HEK293 (cell line): Measurements from ENCODE around the gene CEBPZ.

Source experiments
- CTCF ChIA-PET: fragments of 350-600 bp; formaldehyde crosslinking; extraction: SDS; loops from one replicate; lab custom pipeline; 2021; ENCODE audit warnings: antibody characterized with exemption; lab: Yijun Ruan, JAX
- POLR2A ChIA-PET: fragments of 300-600 bp; formaldehyde crosslinking; extraction: SDS; loops from one replicate; lab custom pipeline; 2020; ENCODE audit warnings: antibody characterized with exemption, inconsistent platforms; lab: Yijun Ruan, JAX
- H3K27ac ChIP-seq: fragments of 200-500 bp; sonication (Bioruptor generic); 2 replicates; pipeline ENCODE4 v1.5.1; 2014; ENCODE audit warnings: low read depth, low read length, control low read depth, inconsistent platforms; ENCODE audit errors: extremely low read depth
- H3K36me3 ChIP-seq, 2 experiments: fragments of 200-500 bp in 1 of 2; sonication (Bioruptor generic) in 1 of 2; 1 replicate in 1 of 2; 2 replicates in 1 of 2; pipeline ENCODE4 v1.5.1; 2014 to 2017; ENCODE audit warnings: inconsistent platforms in 2 of 2, low read length in 2 of 2; ENCODE audit not compliant: control insufficient read depth in 2 of 2, insufficient read depth in 1 of 2
- H3K4me1 ChIP-seq: fragments of 200-500 bp; sonication (Bioruptor generic); 2 replicates; pipeline ENCODE4 v1.5.1; 2014; ENCODE audit warnings: mild to moderate bottlenecking, low read length, inconsistent platforms; ENCODE audit not compliant: control insufficient read depth, insufficient read depth
- H3K4me3 ChIP-seq: 2 replicates; pipeline ENCODE4 v1.5.1; 2011; ENCODE audit warnings: low read depth, mild to moderate bottlenecking, control low read depth, low read length, moderate library complexity
- H3K9me3 ChIP-seq: fragments of 200-500 bp; sonication (Bioruptor generic); 2 replicates; pipeline ENCODE4 v1.5.1; 2014; ENCODE audit warnings: low read depth, low read length, inconsistent platforms; ENCODE audit not compliant: control insufficient read depth, insufficient read depth
- GLI4 ChIP-seq: fragments of 450-650 bp; formaldehyde crosslinking; IDR thresholded peaks from 2 replicates; pipeline ENCODE4 v1.5.1; 2016; ENCODE audit warnings: missing biosample characterization, missing genetic modification characterization
- HOXA7 ChIP-seq: sonication (generic); formaldehyde crosslinking; IDR thresholded peaks from 2 replicates; pipeline ENCODE4 v1.8.1; 2022; ENCODE audit warnings: missing genetic modification reagents, borderline replicate concordance
- HOXC10 ChIP-seq: sonication (generic); formaldehyde crosslinking; IDR thresholded peaks from 2 replicates; pipeline ENCODE4 v1.8.1; 2023; ENCODE audit warnings: mild to moderate bottlenecking, missing genetic modification reagents
- KLF16 ChIP-seq: fragments of 450-650 bp; formaldehyde crosslinking; IDR thresholded peaks from 2 replicates; pipeline ENCODE4 v1.5.1; 2017; ENCODE audit warnings: missing biosample characterization, missing genetic modification characterization
- KLF7 ChIP-seq: fragments of 450-650 bp; formaldehyde crosslinking; IDR thresholded peaks from 2 replicates; pipeline ENCODE4 v1.5.1; 2016; ENCODE audit warnings: missing biosample characterization, missing genetic modification characterization, borderline replicate concordance
- PRDM6 ChIP-seq: fragments of 450-650 bp; formaldehyde crosslinking; IDR thresholded peaks from 2 replicates; pipeline ENCODE4 v1.5.1; 2017; ENCODE audit warnings: missing biosample characterization, missing genetic modification characterization
- SP7 ChIP-seq: fragments of 450-650 bp; formaldehyde crosslinking; IDR thresholded peaks from 2 replicates; pipeline ENCODE4 v1.5.1; 2016; ENCODE audit warnings: missing biosample characterization, missing genetic modification characterization
- YY1 ChIP-seq: fragments of 450-650 bp; formaldehyde crosslinking; IDR thresholded peaks from 2 replicates; pipeline ENCODE4 v1.5.1; 2018; ENCODE audit warnings: missing biosample characterization, missing genetic modification characterization
- ZBTB17 ChIP-seq: fragments of 450-650 bp; formaldehyde crosslinking; IDR thresholded peaks from 2 replicates; pipeline ENCODE4 v1.5.1; 2016; ENCODE audit warnings: missing biosample characterization, missing genetic modification characterization
- ZBTB8A ChIP-seq: fragments of 450-650 bp; formaldehyde crosslinking; IDR thresholded peaks from 2 replicates; pipeline ENCODE4 v1.5.1; 2016; ENCODE audit warnings: missing biosample characterization, missing genetic modification characterization
- ZNF140 ChIP-seq: fragments of 450-650 bp; formaldehyde crosslinking; IDR thresholded peaks from 2 replicates; pipeline ENCODE4 v1.5.1; 2016; ENCODE audit warnings: missing biosample characterization, missing genetic modification characterization
- ZNF202 ChIP-seq: fragments of 450-650 bp; formaldehyde crosslinking; IDR thresholded peaks from 2 replicates; pipeline ENCODE4 v1.5.1; 2016; ENCODE audit warnings: missing biosample characterization, missing genetic modification characterization, borderline replicate concordance
- ZNF211 ChIP-seq: fragments of 450-650 bp; formaldehyde crosslinking; IDR thresholded peaks from 2 replicates; pipeline ENCODE4 v1.5.1; 2016; ENCODE audit warnings: low read depth, missing biosample characterization, missing genetic modification characterization
- ZNF24 ChIP-seq: fragments of 450-650 bp; formaldehyde crosslinking; IDR thresholded peaks from 2 replicates; pipeline ENCODE4 v1.5.1; 2016; ENCODE audit warnings: missing biosample characterization, missing genetic modification characterization
- ZNF362 ChIP-seq: fragments of 450-650 bp; formaldehyde crosslinking; IDR thresholded peaks from 2 replicates; pipeline ENCODE4 v1.5.1; 2016; ENCODE audit warnings: missing biosample characterization, missing genetic modification characterization
- ZNF529 ChIP-seq: fragments of 450-650 bp; formaldehyde crosslinking; IDR thresholded peaks from 2 replicates; pipeline ENCODE4 v1.5.1; 2017; ENCODE audit warnings: missing genetic modification characterization, missing biosample characterization; ENCODE audit not compliant: insufficient replicate concordance
- ZNF544 ChIP-seq: fragments of 450-650 bp; formaldehyde crosslinking; IDR thresholded peaks from 2 replicates; pipeline ENCODE4 v1.5.0; 2017; ENCODE audit warnings: missing biosample characterization, missing genetic modification characterization
- ZNF558 ChIP-seq: fragments of 450-650 bp; formaldehyde crosslinking; IDR thresholded peaks from 2 replicates; pipeline ENCODE4 v1.5.1; 2016; ENCODE audit warnings: missing biosample characterization, missing genetic modification characterization
- ZNF560 ChIP-seq: fragments of 450-650 bp; formaldehyde crosslinking; IDR thresholded peaks from 2 replicates; pipeline ENCODE4 v1.5.1; 2017; ENCODE audit warnings: missing biosample characterization, missing genetic modification characterization, borderline replicate concordance
- ZXDB ChIP-seq: fragments of 450-650 bp; formaldehyde crosslinking; IDR thresholded peaks from 2 replicates; pipeline ENCODE4 v1.5.1; 2016; ENCODE audit warnings: missing biosample characterization, missing genetic modification characterization
- TF ChIP-seq, protein P1 (sequence below): fragments of 450-650 bp; formaldehyde crosslinking; IDR thresholded peaks from 2 replicates; pipeline ENCODE4 v1.5.0; 2017; ENCODE audit warnings: missing biosample characterization, missing genetic modification characterization, borderline replicate concordance
- TF ChIP-seq, protein P2 (sequence below): fragments of 450-650 bp; formaldehyde crosslinking; IDR thresholded peaks from 2 replicates; pipeline ENCODE4 v1.5.1; 2016; ENCODE audit warnings: missing biosample characterization, missing genetic modification characterization
- TF ChIP-seq, protein P3 (sequence below): fragments of 450-650 bp; formaldehyde crosslinking; IDR thresholded peaks from 2 replicates; pipeline ENCODE4 v1.5.1; 2016; ENCODE audit warnings: missing biosample characterization, missing genetic modification characterization
- TF ChIP-seq, protein P4 (sequence below): fragments of 450-650 bp; formaldehyde crosslinking; IDR thresholded peaks from 2 replicates; pipeline ENCODE4 v1.5.1; 2016; ENCODE audit warnings: missing biosample characterization, missing genetic modification characterization

CEBPZ gene

GRCh38 chr2:37231241-37232130, at the start of gene CEBPZ, which contains the start of gene NDUFAF7 (continued):
- TF ChIP-seq, protein P1, sequence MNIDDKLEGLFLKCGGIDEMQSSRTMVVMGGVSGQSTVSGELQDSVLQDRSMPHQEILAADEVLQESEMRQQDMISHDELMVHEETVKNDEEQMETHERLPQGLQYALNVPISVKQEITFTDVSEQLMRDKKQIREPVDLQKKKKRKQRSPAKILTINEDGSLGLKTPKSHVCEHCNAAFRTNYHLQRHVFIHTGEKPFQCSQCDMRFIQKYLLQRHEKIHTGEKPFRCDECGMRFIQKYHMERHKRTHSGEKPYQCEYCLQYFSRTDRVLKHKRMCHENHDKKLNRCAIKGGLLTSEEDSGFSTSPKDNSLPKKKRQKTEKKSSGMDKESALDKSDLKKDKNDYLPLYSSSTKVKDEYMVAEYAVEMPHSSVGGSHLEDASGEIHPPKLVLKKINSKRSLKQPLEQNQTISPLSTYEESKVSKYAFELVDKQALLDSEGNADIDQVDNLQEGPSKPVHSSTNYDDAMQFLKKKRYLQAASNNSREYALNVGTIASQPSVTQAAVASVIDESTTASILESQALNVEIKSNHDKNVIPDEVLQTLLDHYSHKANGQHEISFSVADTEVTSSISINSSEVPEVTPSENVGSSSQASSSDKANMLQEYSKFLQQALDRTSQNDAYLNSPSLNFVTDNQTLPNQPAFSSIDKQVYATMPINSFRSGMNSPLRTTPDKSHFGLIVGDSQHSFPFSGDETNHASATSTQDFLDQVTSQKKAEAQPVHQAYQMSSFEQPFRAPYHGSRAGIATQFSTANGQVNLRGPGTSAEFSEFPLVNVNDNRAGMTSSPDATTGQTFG, result no peak
- TF ChIP-seq ZNF558 (tag by site-specific recombination), result no peak
- 0 out of 2 replicates have a peak, but pooled peaks have one; percentile 7 for TF ChIP-seq KLF16 (tag by site-specific recombination)
- peak; percentile 71 for TF ChIP-seq ZXDB (tag by site-specific recombination)
- peak; percentile 56 for TF ChIP-seq ZBTB8A (tag by site-specific recombination)

GRCh38 chr2:37276291-37276690, 44.9 kb upstream of the CEBPZ start:
- no peak for TF ChIP-seq GLI4 (tag by site-specific recombination)
- TF ChIP-seq ZNF529 (tag by site-specific recombination), result no peak
- no peak for TF ChIP-seq ZNF560 (tag by site-specific recombination)
- no peak for TF ChIP-seq ZNF24 (tag by site-specific recombination)
- no peak for TF ChIP-seq KLF7 (tag by site-specific recombination)
- TF ChIP-seq, protein P2, sequence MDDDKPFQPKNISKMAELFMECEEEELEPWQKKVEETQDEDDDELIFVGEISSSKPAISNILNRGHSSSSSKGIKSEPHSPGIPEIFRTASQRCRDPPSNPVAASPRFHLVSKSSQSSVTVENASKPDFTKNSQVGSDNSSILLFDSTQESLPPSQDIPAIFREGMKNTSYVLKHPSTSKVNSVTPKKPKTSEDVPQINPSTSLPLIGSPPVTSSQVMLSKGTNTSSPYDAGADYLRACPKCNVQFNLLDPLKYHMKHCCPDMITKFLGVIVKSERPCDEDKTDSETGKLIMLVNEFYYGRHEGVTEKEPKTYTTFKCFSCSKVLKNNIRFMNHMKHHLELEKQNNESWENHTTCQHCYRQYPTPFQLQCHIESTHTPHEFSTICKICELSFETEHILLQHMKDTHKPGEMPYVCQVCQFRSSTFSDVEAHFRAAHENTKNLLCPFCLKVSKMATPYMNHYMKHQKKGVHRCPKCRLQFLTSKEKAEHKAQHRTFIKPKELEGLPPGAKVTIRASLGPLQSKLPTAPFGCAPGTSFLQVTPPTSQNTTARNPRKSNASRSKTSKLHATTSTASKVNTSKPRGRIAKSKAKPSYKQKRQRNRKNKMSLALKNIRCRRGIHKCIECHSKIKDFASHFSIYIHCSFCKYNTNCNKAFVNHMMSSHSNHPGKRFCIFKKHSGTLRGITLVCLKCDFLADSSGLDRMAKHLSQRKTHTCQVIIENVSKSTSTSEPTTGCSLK (tag by site-specific recombination), result no peak
- TF ChIP-seq HOXC10, result no peak
- no peak for TF ChIP-seq YY1 (tag by site-specific recombination)
- no peak for TF ChIP-seq SP7
- TF ChIP-seq ZNF202, result no peak
- TF ChIP-seq ZBTB17 (tag by site-specific recombination), result no peak
- TF ChIP-seq, protein P3, sequence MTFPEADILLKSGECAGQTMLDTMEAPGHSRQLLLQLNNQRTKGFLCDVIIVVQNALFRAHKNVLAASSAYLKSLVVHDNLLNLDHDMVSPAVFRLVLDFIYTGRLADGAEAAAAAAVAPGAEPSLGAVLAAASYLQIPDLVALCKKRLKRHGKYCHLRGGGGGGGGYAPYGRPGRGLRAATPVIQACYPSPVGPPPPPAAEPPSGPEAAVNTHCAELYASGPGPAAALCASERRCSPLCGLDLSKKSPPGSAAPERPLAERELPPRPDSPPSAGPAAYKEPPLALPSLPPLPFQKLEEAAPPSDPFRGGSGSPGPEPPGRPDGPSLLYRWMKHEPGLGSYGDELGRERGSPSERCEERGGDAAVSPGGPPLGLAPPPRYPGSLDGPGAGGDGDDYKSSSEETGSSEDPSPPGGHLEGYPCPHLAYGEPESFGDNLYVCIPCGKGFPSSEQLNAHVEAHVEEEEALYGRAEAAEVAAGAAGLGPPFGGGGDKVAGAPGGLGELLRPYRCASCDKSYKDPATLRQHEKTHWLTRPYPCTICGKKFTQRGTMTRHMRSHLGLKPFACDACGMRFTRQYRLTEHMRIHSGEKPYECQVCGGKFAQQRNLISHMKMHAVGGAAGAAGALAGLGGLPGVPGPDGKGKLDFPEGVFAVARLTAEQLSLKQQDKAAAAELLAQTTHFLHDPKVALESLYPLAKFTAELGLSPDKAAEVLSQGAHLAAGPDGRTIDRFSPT (tag by site-specific recombination), result no peak
- TF ChIP-seq, protein P4, sequence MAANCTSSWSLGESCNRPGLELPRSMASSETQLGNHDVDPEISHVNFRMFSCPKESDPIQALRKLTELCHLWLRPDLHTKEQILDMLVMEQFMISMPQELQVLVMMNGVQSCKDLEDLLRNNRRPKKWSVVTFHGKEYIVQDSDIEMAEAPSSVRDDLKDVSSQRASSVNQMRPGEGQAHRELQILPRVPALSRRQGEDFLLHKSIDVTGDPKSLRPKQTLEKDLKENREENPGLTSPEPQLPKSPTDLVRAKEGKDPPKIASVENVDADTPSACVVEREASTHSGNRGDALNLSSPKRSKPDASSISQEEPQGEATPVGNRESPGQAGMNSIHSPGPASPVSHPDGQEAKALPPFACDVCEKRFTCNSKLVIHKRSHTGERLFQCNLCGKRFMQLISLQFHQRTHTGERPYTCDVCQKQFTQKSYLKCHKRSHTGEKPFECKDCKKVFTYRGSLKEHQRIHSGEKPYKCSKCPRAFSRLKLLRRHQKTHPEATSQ (tag by site-specific recombination), result no peak
- no peak for TF ChIP-seq ZNF140
- TF ChIP-seq ZNF544 (tag by site-specific recombination), result no peak
- no peak for TF ChIP-seq HOXA7
- no peak for TF ChIP-seq PRDM6 (tag by site-specific recombination)
- no peak for TF ChIP-seq ZNF211 (tag by site-specific recombination)
- TF ChIP-seq KLF16 (tag by site-specific recombination), result no peak
- no peak for TF ChIP-seq ZNF362
- ChIA-PET CTCF (no interaction called here), POLR2A (no interaction called here)
- H3K9me3 ChIP-seq, result no peaks in the 10 kb centered on the region
- peaks cover 57 to 78% of the 10 kb centered on the region in 2 experiments for H3K36me3 ChIP-seq
- no peaks in the 10 kb centered on the region for H3K4me1 ChIP-seq
- no peak overlapping the region for H3K27ac ChIP-seq
- H3K4me3 ChIP-seq, result no peak overlapping the region
